CD4-positive, alpha-beta T cell (primary cell): Measurements from ENCODE around the gene UNC13B. TPM values are rescaled to one million over a fixed set of nuclear protein-coding genes. Genes with fewer than 3 reads are reported as not detected.

ENCODE experiments used
- ATAC-seq: fragments of 200-7000 bp; cut with Tn5 transposase; one replicate; pipeline ENCODE4 v1.10.0; 2022; ENCODE audit warnings: mild to moderate bottlenecking; ENCODE audit not compliant: poor library complexity
- CTCF ChIA-PET: fragments of 350-600 bp; sonication (Branson Sonifier 250); formaldehyde crosslinking; loops from one replicate; lab custom pipeline; 2021; ENCODE audit warnings: antibody characterized with exemption, inconsistent platforms; lab: Charles Lee
- POLR2A ChIA-PET: fragments of 350-600 bp; sonication (Branson Sonifier 250); formaldehyde crosslinking; loops from one replicate; lab custom pipeline; 2021; ENCODE audit warnings: antibody characterized with exemption, inconsistent platforms; lab: Charles Lee
- DNase-seq, 14 experiments: peaks; one replicate each; pipeline ENCODE4 v3.0.0-alpha.2; 2013 to 2020; ENCODE audit warnings: mixed read lengths in 2 of 14
- H3K27ac ChIP-seq, 2 donors: one replicate each; pipeline versions ENCODE4 v1.5.1 to v1.7.0; 2013; ENCODE audit warnings: low read length in 2 of 2, low read depth in 1 of 2, mild to moderate bottlenecking in 1 of 2
- H3K27me3 ChIP-seq, 2 experiments: 1 replicate in 1 of 2; 2 replicates in 1 of 2; pipeline versions ENCODE4 v1.6.1 to v1.7.0; 2013; ENCODE audit warnings: low read length in 2 of 2, control low read depth in 1 of 2, mild to moderate bottlenecking in 1 of 2, moderate library complexity in 1 of 2; ENCODE audit not compliant: insufficient read depth in 2 of 2, control insufficient read depth in 1 of 2
- H3K36me3 ChIP-seq: one replicate; pipeline ENCODE4 v1.6.1; 2013; ENCODE audit warnings: low read length, control low read depth; ENCODE audit not compliant: insufficient read depth
- H3K4me1 ChIP-seq: one replicate; pipeline ENCODE4 v1.6.1; 2013; ENCODE audit warnings: low read length, control low read depth; ENCODE audit not compliant: insufficient read depth
- H3K4me3 ChIP-seq: one replicate; pipeline ENCODE4 v1.5.1; 2013; ENCODE audit warnings: mild to moderate bottlenecking, low read length, moderate library complexity
- H3K9me3 ChIP-seq, 2 experiments: 1 replicate in 1 of 2; 2 replicates in 1 of 2; pipeline versions ENCODE4 v1.6.1 to v1.7.0; 2013; ENCODE audit warnings: low read length in 2 of 2, mild to moderate bottlenecking in 2 of 2, control low read depth in 1 of 2, moderate library complexity in 1 of 2; ENCODE audit not compliant: control insufficient read depth in 1 of 2, insufficient read depth in 1 of 2
- H3K27ac Mint-ChIP-seq: one replicate; pipeline ENCODE4 v1.8.0; 2020; ENCODE audit warnings: mixed read lengths
- H3K27me3 Mint-ChIP-seq: one replicate; pipeline ENCODE4 v1.8.0; 2021; ENCODE audit warnings: mixed read lengths
- H3K36me3 Mint-ChIP-seq: one replicate; pipeline ENCODE4 v1.8.0; 2021; ENCODE audit warnings: low read depth, mixed read lengths
- H3K4me1 Mint-ChIP-seq: one replicate; pipeline ENCODE4 v1.8.0; 2021; ENCODE audit warnings: low read depth, mixed read lengths
- H3K4me3 Mint-ChIP-seq: one replicate; pipeline ENCODE4 v1.8.0; 2020; ENCODE audit warnings: mild to moderate bottlenecking, mixed read lengths
- H3K9me3 Mint-ChIP-seq: one replicate; pipeline ENCODE4 v1.8.0; 2020; ENCODE audit warnings: mixed read lengths
- CTCF ChIP-seq: fragments of 200-600 bp; IDR thresholded peaks from one replicate; pipeline ENCODE4 v1.8.0; 2022; ENCODE audit warnings: antibody characterized with exemption, mild to moderate bottlenecking
- intact Hi-C, 2 experiments: fragments of 100-400 bp; cut with DNase I in 1 of 2; cut with micrococcal nuclease in 1 of 2; formaldehyde crosslinking; loops; one replicate each; pipeline versions ENCODE4 v1.15.1 to v1.9.0; 2023 to 2025; cut with DNase I, micrococcal nuclease
- total RNA-seq, 174 experiments: library from RNA in 2 of 174; stranded (reverse) in 2 of 174; gene quantifications; one replicate each; pipeline ENCODE4 v1.2.3 and lab custom pipeline; 2021 to 2026

UNC13B gene
- total RNA-seq, 2 experiments from 2014 or later = 0.38 to 0.84 TPM

GRCh38 chr9:35341021-35341420 lies 179.2 kb downstream of the UNC13B start:
- ChIA-PET CTCF (no interaction called here), POLR2A (no interaction called here)
- Histone ChIP-seq H3K36me3 (no peaks in the 10 kb centered on the region), H3K9me3 (no peaks in the 10 kb centered on the region), H3K27me3 (no peaks in the 10 kb centered on the region), H3K4me1 (no peaks in the 10 kb centered on the region), H3K4me3 (no peak overlapping the region), H3K27ac (no peak overlapping the region)
- Mint-ChIP-seq H3K4me3 (no peak overlapping the region), H3K4me1 (no peaks in the 10 kb centered on the region), H3K36me3 (no peaks in the 10 kb centered on the region), H3K27me3 (peaks cover 8% of the 10 kb centered on the region), H3K9me3 (no peaks in the 10 kb centered on the region), H3K27ac (no peak overlapping the region)
- intact Hi-C loops = no loop called here
- ATAC-seq = no peak
- TF ChIP-seq CTCF = no peak
- DNase-seq = no peak

GRCh38 chr9:35341585-35341984 lies 179.8 kb downstream of the UNC13B start:
- ATAC-seq (no peak), DNase-seq (no peak)
- no peak overlapping the region for H3K27ac Mint-ChIP-seq
- peaks cover 8% of the 10 kb centered on the region for H3K27me3 Mint-ChIP-seq
- H3K36me3 Mint-ChIP-seq = no peaks in the 10 kb centered on the region
- no peak overlapping the region for H3K4me3 Mint-ChIP-seq
- no peaks in the 10 kb centered on the region for H3K4me1 ChIP-seq
- no peaks in the 10 kb centered on the region for H3K4me1 Mint-ChIP-seq
- no peak overlapping the region for H3K4me3 ChIP-seq
- no peak for TF ChIP-seq CTCF
- no peaks in the 10 kb centered on the region for H3K9me3 ChIP-seq
- no peaks in the 10 kb centered on the region for H3K27me3 ChIP-seq
- intact Hi-C loops = no loop called here
- no peaks in the 10 kb centered on the region for H3K36me3 ChIP-seq
- no peaks in the 10 kb centered on the region for H3K9me3 Mint-ChIP-seq
- ChIA-PET CTCF (no interaction called here), POLR2A (no interaction called here)
- no peak overlapping the region for H3K27ac ChIP-seq

- CTCF ChIA-PET = no interaction called here
- DNase-seq (no peak), ATAC-seq (no peak)
- no peak overlapping the region for H3K4me3 ChIP-seq
- Mint-ChIP-seq H3K4me1 (no peaks in the 10 kb centered on the region), H3K27ac (no peak overlapping the region), H3K27me3 (peaks cover 8% of the 10 kb centered on the region), H3K4me3 (no peak overlapping the region), H3K36me3 (no peaks in the 10 kb centered on the region), H3K9me3 (no peaks in the 10 kb centered on the region)
- TF ChIP-seq CTCF = no peak
- no peaks in the 10 kb centered on the region for H3K36me3 ChIP-seq
- intact Hi-C loops = no loop called here
- no peaks in the 10 kb centered on the region for H3K9me3 ChIP-seq
- no peak overlapping the region for H3K27ac ChIP-seq
- no peaks in the 10 kb centered on the region for H3K27me3 ChIP-seq
- H3K4me1 ChIP-seq = no peaks in the 10 kb centered on the region
- POLR2A ChIA-PET = interaction anchor here (1.0 kb wide), 1 partner anchor 14 kb away, joined by 3 read pairs; no protein-coding TSS in a partner anchor
These were observed 180.6 kb downstream of the UNC13B start for GRCh38 chr9:35342221-35342958.
